Endothelial cell of umbilical vein (primary cell): ENCODE results near the gene NMRK2. TPM values are rescaled to one million over a fixed set of nuclear protein-coding genes. Genes with fewer than 3 reads are reported as not detected.
A peak's percentile ranks its signal among the peaks of the same experiment; 100 is the strongest.

ENCODE experiments used
- BruUV-seq: library from RNA; stranded (reverse); fragments of 400-500 nt; replicated peaks from 2 replicates; lab custom pipeline; 2021; lab: Mats Ljungman, UMichigan
- CTCF ChIA-PET: fragments of 300-600, 350-600 bp; sonication (Branson Sonifier 250); formaldehyde crosslinking; loops from one replicate; lab custom pipeline; 2021; ENCODE audit warnings: antibody characterized with exemption, inconsistent platforms; lab: Charles Lee
- POLR2A ChIA-PET: fragments of 300-600, 350-600 bp; sonication (Branson Sonifier 250); formaldehyde crosslinking; loops from one replicate; lab custom pipeline; 2021; ENCODE audit warnings: antibody characterized with exemption, inconsistent platforms; lab: Charles Lee
- DNase-seq: peaks from one replicate; pipeline ENCODE4 v3.0.0-alpha.2; 2011; ENCODE audit warnings: low read depth, low spot score
- FAIRE-seq: peaks from 2 replicates; lab custom pipeline; 2011; peaks lifted over from hg19 to GRCh38; lab: Jason Lieb, UNC
- H2AFZ ChIP-seq: 2 replicates; pipeline ENCODE4 v1.6.0; 2012; ENCODE audit warnings: low read depth, low read length, control low read depth, inconsistent platforms
- H3K27ac ChIP-seq: 2 replicates; pipeline ENCODE4 v1.5.1; 2011; ENCODE audit warnings: low read depth, mild to moderate bottlenecking, control low read depth, low read length, moderate library complexity; ENCODE audit not compliant: insufficient read depth
- H3K27me3 ChIP-seq, 2 experiments: 2 replicates each; pipeline versions ENCODE4 v1.6.0 to v1.6.1; 2011; ENCODE audit warnings: low read length in 2 of 2, mixed read lengths in 1 of 2; ENCODE audit not compliant: control insufficient read depth in 2 of 2, insufficient read depth in 2 of 2
- H3K36me3 ChIP-seq, 2 experiments: 2 replicates in 1 of 2; 3 replicates in 1 of 2; pipeline ENCODE4 v1.5.1; 2011; ENCODE audit warnings: low read length in 2 of 2, mild to moderate bottlenecking in 1 of 2, moderate library complexity in 1 of 2; ENCODE audit not compliant: control insufficient read depth in 2 of 2, insufficient read depth in 2 of 2; ENCODE audit errors: extremely low read depth in 1 of 2
- H3K4me1 ChIP-seq: 3 replicates; pipeline ENCODE4 v1.5.1; 2011; ENCODE audit warnings: mild to moderate bottlenecking, low read length; ENCODE audit not compliant: control insufficient read depth, insufficient read depth; ENCODE audit errors: extremely low read depth
- H3K4me2 ChIP-seq: 2 replicates; pipeline ENCODE4 v1.6.1; 2011; ENCODE audit warnings: low read length, control low read depth, mixed read lengths; ENCODE audit not compliant: insufficient read depth
- H3K4me3 ChIP-seq, 3 experiments: fragments of 200-600 bp in 1 of 3; sonication (generic), shearing (Covaris generic) in 1 of 3; replicated peaks in 1 of 3; 2 replicates each; pipeline ENCODE4 v1.5.1; 2011 to 2016; ENCODE audit warnings: control low read depth in 3 of 3, low read length in 3 of 3, mild to moderate bottlenecking in 2 of 3, inconsistent platforms in 1 of 3, low read depth in 1 of 3, moderate library complexity in 1 of 3; ENCODE audit not compliant: insufficient read depth in 1 of 3
- H3K79me2 ChIP-seq: 2 replicates; pipeline ENCODE4 v1.6.0; 2012; ENCODE audit warnings: low read length, inconsistent platforms; ENCODE audit not compliant: control insufficient read depth, insufficient read depth
- H3K9ac ChIP-seq: replicated peaks from 2 replicates; pipeline ENCODE3; 2011; ENCODE audit warnings: low read length, control low read depth; ENCODE audit not compliant: insufficient read depth; ENCODE audit errors: extremely low read depth
- H3K9me1 ChIP-seq: replicated peaks from 3 replicates; pipeline ENCODE4 v1.6.0; 2011; ENCODE audit warnings: mild to moderate bottlenecking, low read length; ENCODE audit not compliant: control insufficient read depth, insufficient read depth; ENCODE audit errors: extremely low read depth
- H3K9me3 ChIP-seq: replicated peaks from 2 replicates; pipeline ENCODE4 v1.5.1; 2012; ENCODE audit warnings: low read length, inconsistent platforms; ENCODE audit not compliant: control insufficient read depth, insufficient read depth
- H4K20me1 ChIP-seq: replicated peaks from 2 replicates; pipeline ENCODE3; 2011; ENCODE audit warnings: mild to moderate bottlenecking, low read length; ENCODE audit not compliant: control insufficient read depth, insufficient read depth; ENCODE audit errors: extremely low read depth
- EZH2 ChIP-seq: IDR thresholded peaks from 2 replicates; pipeline ENCODE4 v1.6.1; 2012; ENCODE audit warnings: borderline replicate concordance, low read depth, mild to moderate bottlenecking, moderate library complexity, low read length, inconsistent platforms; ENCODE audit not compliant: severe bottlenecking
- FOS ChIP-seq: IDR thresholded peaks from 2 replicates; pipeline ENCODE4 v1.6.1; 2011; ENCODE audit warnings: mild to moderate bottlenecking, low read length, moderate library complexity, borderline replicate concordance; ENCODE audit not compliant: insufficient read depth
- GATA2 ChIP-seq: IDR thresholded peaks from 2 replicates; pipeline ENCODE4 v1.7.0; 2011; ENCODE audit warnings: low read depth, mild to moderate bottlenecking, moderate library complexity, mixed read lengths, low read length; ENCODE audit not compliant: insufficient read length, insufficient read depth
- JUN ChIP-seq: IDR thresholded peaks from 2 replicates; pipeline ENCODE4 v1.6.1; 2011; ENCODE audit warnings: borderline replicate concordance, low read depth; ENCODE audit not compliant: insufficient read length, insufficient read depth
- POLR2AphosphoS5 ChIP-seq: IDR thresholded peaks from 2 replicates; pipeline ENCODE4 v1.6.1; 2012; ENCODE audit warnings: low read depth, mild to moderate bottlenecking, control low read depth, low read length, moderate library complexity; ENCODE audit not compliant: insufficient read depth
- dilution Hi-C: fragments of 300-500 bp; cut with MboI; formaldehyde crosslinking; loops from one replicate; pipeline ENCODE4 v1.15.0; 2019; ENCODE audit warnings: low sequenced_read_pairs; ENCODE audit not compliant: extremely low pct_ligation_motif_present
- intact Hi-C: fragments of 100-400 bp; cut with micrococcal nuclease; formaldehyde crosslinking; loops from one replicate; pipeline ENCODE4 v1.10.0; 2022
- polyA plus RNA-seq, 4 experiments: library from polyadenylated mRNA; depleted of rRNA in 3 of 4; stranded (reverse) in 3 of 4; unstranded in 1 of 4; fragments of >200 nt; gene quantifications; 2 replicates each; pipeline versions ENCODE4 v1.2.1 to v1.2.3, GENCODE V29; 2011 to 2012; ENCODE audit warnings: missing spikeins in 1 of 4
- total RNA-seq: library from RNA; stranded (reverse); gene quantifications from 2 replicates; pipeline ENCODE4 v1.2.3, GENCODE V29; 2021
- TF ChIP-seq, protein P1 (sequence below), 2 donors: IDR thresholded peaks; 1 replicate in 1 of 2; 2 replicates in 1 of 2; pipeline ENCODE4 v1.5.1; 2011; ENCODE audit warnings: low read length in 2 of 2, mild to moderate bottlenecking in 2 of 2, moderate library complexity in 2 of 2, control low read depth in 1 of 2, inconsistent platforms in 1 of 2, low read depth in 1 of 2; ENCODE audit not compliant: insufficient read depth in 1 of 2; ENCODE audit errors: extremely low read depth in 1 of 2

The NMRK2 gene
- total and polyA plus RNA-seq, 2 donors (not counting 3 experiments of a cell fraction or from before 2014, with no cell fraction given): not detected

DNA sequence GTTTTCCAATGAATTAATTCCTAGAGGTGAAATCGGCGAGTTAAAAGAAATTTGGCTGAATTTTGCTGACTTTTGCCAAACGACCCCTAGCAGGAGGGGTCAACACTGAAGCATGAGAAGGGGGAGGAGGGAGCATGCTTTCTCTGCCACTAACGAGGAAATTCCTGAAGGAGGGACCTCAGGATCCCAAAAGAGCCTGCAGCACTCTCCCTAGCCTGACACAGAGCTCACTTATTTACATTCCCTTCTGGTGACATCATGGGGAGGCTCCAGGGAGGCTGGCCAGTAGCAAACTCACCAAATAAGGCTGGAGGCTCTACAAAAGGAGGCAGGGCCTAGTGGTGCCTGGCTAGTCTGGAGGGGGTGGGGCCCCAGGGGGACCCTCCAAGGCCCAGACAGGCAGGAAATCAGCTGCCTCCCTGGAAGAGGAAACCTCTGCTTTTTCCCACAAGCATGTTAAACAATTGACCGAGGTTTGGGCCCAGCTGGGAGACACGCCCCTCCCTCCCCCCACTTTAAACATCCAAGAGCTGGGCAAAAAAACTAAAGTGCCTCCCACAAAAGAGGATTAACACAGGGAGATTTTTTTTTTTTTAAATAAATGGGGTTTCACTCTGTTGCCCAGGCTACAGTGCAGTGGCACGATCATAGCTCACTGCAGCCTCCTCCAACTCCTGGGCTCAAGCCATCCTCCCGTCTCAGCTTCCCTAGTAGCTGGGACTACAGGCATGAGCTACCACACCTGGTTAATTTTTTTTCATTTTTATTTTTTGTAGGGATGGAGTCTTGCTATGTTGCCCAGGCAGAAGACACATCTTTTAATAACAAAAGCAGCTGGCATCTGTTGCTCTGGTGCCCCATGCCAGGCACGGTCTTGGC is 35.9 kb downstream of the NMRK2 start:
- H3K79me2 ChIP-seq: peaks cover 48% of the 10 kb centered on the region
- BruUV-seq: TSS peak; percentile 49
- intact Hi-C loops (loop anchor here (1.0 to 5.0 kb wide), 4 partner anchors 39 to 206 kb away; partner anchors contain the start of genes MRPL54, PIAS4 and ZBTB7A), dilution Hi-C loops (no loop called here)
- ChIA-PET POLR2A (interaction anchor here (1.0 to 4.9 kb wide), 5 partner anchors 10 to 19 kb away, joined by 3 to 82 read pairs (median 13); partner anchors contain the start of gene EEF2), CTCF (interaction anchor here (0.9 to 2.2 kb wide), 8 partner anchors 10 to 147 kb away, joined by 3 to 34 read pairs (median 3); partner anchors contain the start of genes EEF2 and PIAS4)
- no peaks in the 10 kb centered on the region for H3K27me3 ChIP-seq
- no peaks in the 10 kb centered on the region for H3K9me1 ChIP-seq
- peak overlapping the region; percentile 75 for H3K4me2 ChIP-seq
- peak overlapping the region; percentile 98 for H3K9ac ChIP-seq
- TF ChIP-seq POLR2AphosphoS5: peak; percentile 94
- peak; percentile 57 for TF ChIP-seq FOS
- no peak for TF ChIP-seq GATA2
- peak; percentile 87 for TF ChIP-seq JUN
- TF ChIP-seq, protein P1, sequence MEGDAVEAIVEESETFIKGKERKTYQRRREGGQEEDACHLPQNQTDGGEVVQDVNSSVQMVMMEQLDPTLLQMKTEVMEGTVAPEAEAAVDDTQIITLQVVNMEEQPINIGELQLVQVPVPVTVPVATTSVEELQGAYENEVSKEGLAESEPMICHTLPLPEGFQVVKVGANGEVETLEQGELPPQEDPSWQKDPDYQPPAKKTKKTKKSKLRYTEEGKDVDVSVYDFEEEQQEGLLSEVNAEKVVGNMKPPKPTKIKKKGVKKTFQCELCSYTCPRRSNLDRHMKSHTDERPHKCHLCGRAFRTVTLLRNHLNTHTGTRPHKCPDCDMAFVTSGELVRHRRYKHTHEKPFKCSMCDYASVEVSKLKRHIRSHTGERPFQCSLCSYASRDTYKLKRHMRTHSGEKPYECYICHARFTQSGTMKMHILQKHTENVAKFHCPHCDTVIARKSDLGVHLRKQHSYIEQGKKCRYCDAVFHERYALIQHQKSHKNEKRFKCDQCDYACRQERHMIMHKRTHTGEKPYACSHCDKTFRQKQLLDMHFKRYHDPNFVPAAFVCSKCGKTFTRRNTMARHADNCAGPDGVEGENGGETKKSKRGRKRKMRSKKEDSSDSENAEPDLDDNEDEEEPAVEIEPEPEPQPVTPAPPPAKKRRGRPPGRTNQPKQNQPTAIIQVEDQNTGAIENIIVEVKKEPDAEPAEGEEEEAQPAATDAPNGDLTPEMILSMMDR (IDR thresholded peaks at IDR 0.05; ENCODE audit: extremely low read depth in 1 of 2, insufficient read depth in 1 of 2, low read depth in 1 of 2, low read length in 2 of 2): no peak
- no peak for TF ChIP-seq EZH2
- no peak overlapping the region for H2AFZ ChIP-seq
- no peaks in the 10 kb centered on the region for H4K20me1 ChIP-seq
- peaks cover 6 to 28% of the 10 kb centered on the region in 2 experiments for H3K36me3 ChIP-seq
- H3K4me1 ChIP-seq: peaks cover 23% of the 10 kb centered on the region
- no peaks in the 10 kb centered on the region for H3K9me3 ChIP-seq
- peak; percentile 100 for DNase-seq
- FAIRE-seq: peak; percentile 99
- peak overlapping the region; percentile 92 for H3K27ac ChIP-seq
- peak overlapping the region in 2 of 3 experiments; percentile 86 to 93 for H3K4me3 ChIP-seq
